HUES48 (cell line): ENCODE measurements around the gene PLEKHA4.
"Not testable (repeated sequence)": the region's sequence is repeated elsewhere in the genome, so short reads cannot be mapped to it uniquely, and the experiment has no call there.

Experiments
- H3K27ac ChIP-seq: one replicate; pipeline ENCODE4 v1.7.0; 2013; ENCODE audit warnings: low read depth, low read length, inconsistent platforms
- H3K27me3 ChIP-seq: 2 replicates; pipeline ENCODE4 v1.6.1; 2013; ENCODE audit warnings: mild to moderate bottlenecking, low read length; ENCODE audit not compliant: control insufficient read depth, insufficient read depth
- H3K36me3 ChIP-seq: 2 replicates; pipeline ENCODE4 v1.6.1; 2013; ENCODE audit warnings: low read length; ENCODE audit not compliant: control insufficient read depth, insufficient read depth
- H3K4me1 ChIP-seq: 2 replicates; pipeline ENCODE4 v1.6.1; 2013; ENCODE audit warnings: mild to moderate bottlenecking, low read length; ENCODE audit not compliant: control insufficient read depth, insufficient read depth
- H3K4me3 ChIP-seq: 2 replicates; pipeline ENCODE4 v1.5.1; 2013; ENCODE audit warnings: mild to moderate bottlenecking, low read depth, low read length
- H3K9ac ChIP-seq: 2 replicates; pipeline ENCODE4 v1.6.1; 2013; ENCODE audit warnings: mild to moderate bottlenecking, low read depth, low read length, moderate library complexity
- H3K9me3 ChIP-seq: 2 replicates; pipeline ENCODE4 v1.6.1; 2013; ENCODE audit warnings: low read length; ENCODE audit not compliant: control insufficient read depth, insufficient read depth

PLEKHA4 gene

GRCh38 chr19:48887861-48888612, 19.6 kb upstream of the PLEKHA4 start:
- Histone ChIP-seq H3K27me3 (no peaks in the 10 kb centered on the region), H3K9me3 (no peaks in the 10 kb centered on the region), H3K4me1 (no peaks in the 10 kb centered on the region), H3K27ac (no peak overlapping the region), H3K36me3 (no peaks in the 10 kb centered on the region), H3K9ac (no peak overlapping the region), H3K4me3 (no peak overlapping the region)

- H3K9me3 ChIP-seq: no peaks in the 10 kb centered on the region
- no peaks in the 10 kb centered on the region for H3K4me1 ChIP-seq
- H3K9ac ChIP-seq: no peak overlapping the region
- no peak overlapping the region for H3K27ac ChIP-seq
- no peaks in the 10 kb centered on the region for H3K27me3 ChIP-seq
- no peaks in the 10 kb centered on the region for H3K36me3 ChIP-seq
- H3K4me3 ChIP-seq: no peak overlapping the region
Measured at GRCh38 chr19:48883726-48884125, 15.3 kb upstream of the PLEKHA4 start.

GRCh38 chr19:48881741-48882657, 13.6 kb upstream of the PLEKHA4 start:
- no peak overlapping the region for H3K4me3 ChIP-seq
- H3K9me3 ChIP-seq: no peaks in the 10 kb centered on the region
- H3K27ac ChIP-seq: no peak overlapping the region
- H3K36me3 ChIP-seq: no peaks in the 10 kb centered on the region
- no peaks in the 10 kb centered on the region for H3K4me1 ChIP-seq
- H3K27me3 ChIP-seq: no peaks in the 10 kb centered on the region
- H3K9ac ChIP-seq: no peak overlapping the region

GRCh38 chr19:48879696-48880095, 11.3 kb upstream of the PLEKHA4 start:
- not testable (repeated sequence) for H3K27me3 ChIP-seq, H3K4me3 ChIP-seq, H3K27ac ChIP-seq, H3K4me1 ChIP-seq, H3K9ac ChIP-seq, H3K9me3 ChIP-seq
- H3K36me3 ChIP-seq: peaks cover 21% of the 10 kb centered on the region

GRCh38 chr19:48879025-48879637, 10.7 kb upstream of the PLEKHA4 start:
- Histone ChIP-seq H3K9ac (no peak overlapping the region), H3K9me3 (no peaks in the 10 kb centered on the region), H3K4me1 (no peaks in the 10 kb centered on the region), H3K36me3 (peaks cover 26% of the 10 kb centered on the region), H3K4me3 (no peak overlapping the region), H3K27ac (no peak overlapping the region), H3K27me3 (no peaks in the 10 kb centered on the region)

- Histone ChIP-seq H3K9ac (no peak overlapping the region), H3K9me3 (no peaks in the 10 kb centered on the region), H3K4me3 (no peak overlapping the region), H3K36me3 (peaks cover 33% of the 10 kb centered on the region), H3K27ac (no peak overlapping the region), H3K4me1 (peaks cover 3% of the 10 kb centered on the region; the same call in 1 of the 2 replicates), H3K27me3 (no peaks in the 10 kb centered on the region)
Measured at GRCh38 chr19:48878196-48879024, 10.0 kb upstream of the PLEKHA4 start.

GRCh38 chr19:48877855-48878195, 9.4 kb upstream of the PLEKHA4 start:
- Histone ChIP-seq H3K9ac (no peak overlapping the region), H3K4me3 (no peak overlapping the region), H3K36me3 (peaks cover 36% of the 10 kb centered on the region), H3K9me3 (no peaks in the 10 kb centered on the region), H3K4me1 (peaks cover 7% of the 10 kb centered on the region; the same call in 1 of the 2 replicates), H3K27ac (no peak overlapping the region), H3K27me3 (no peaks in the 10 kb centered on the region)

- H3K9me3 ChIP-seq, H3K27ac ChIP-seq, H3K27me3 ChIP-seq, H3K4me1 ChIP-seq, H3K4me3 ChIP-seq, H3K9ac ChIP-seq: not testable (repeated sequence)
- H3K36me3 ChIP-seq: peaks cover 36% of the 10 kb centered on the region
Measured at GRCh38 chr19:48876043-48876981, 7.9 kb upstream of the PLEKHA4 start.

GRCh38 chr19:48874303-48875135, 6.1 kb upstream of the PLEKHA4 start:
- Histone ChIP-seq H3K4me3 (no peak overlapping the region), H3K27me3 (no peaks in the 10 kb centered on the region), H3K4me1 (peaks cover 7% of the 10 kb centered on the region; the same call in 1 of the 2 replicates), H3K9me3 (no peaks in the 10 kb centered on the region), H3K9ac (no peak overlapping the region), H3K36me3 (peaks cover 36% of the 10 kb centered on the region), H3K27ac (no peak overlapping the region)
